Nephron (organoid): ENCODE results near the gene GATA6.

ENCODE experiments used
- H3K27ac Mint-ChIP-seq, 3 experiments: 2 replicates each; pipeline ENCODE4 v1.8.0; 2020; ENCODE audit warnings: mixed read lengths in 3 of 3, mild to moderate bottlenecking in 2 of 3, moderate library complexity in 1 of 3
- H3K27me3 Mint-ChIP-seq: 2 replicates; pipeline ENCODE4 v1.8.0; 2021; ENCODE audit warnings: low read depth, mild to moderate bottlenecking, moderate library complexity, mixed read lengths
- H3K36me3 Mint-ChIP-seq: 2 replicates; pipeline ENCODE4 v1.8.0; 2020; ENCODE audit warnings: low read depth, mixed read lengths
- H3K4me1 Mint-ChIP-seq: 2 replicates; pipeline ENCODE4 v1.8.0; 2020; ENCODE audit warnings: mixed read lengths
- H3K4me3 Mint-ChIP-seq, 3 experiments: 2 replicates each; pipeline ENCODE4 v1.8.0; 2020; ENCODE audit warnings: mild to moderate bottlenecking in 3 of 3, mixed read lengths in 3 of 3, moderate library complexity in 2 of 3
- H3K9me3 Mint-ChIP-seq: 2 replicates; pipeline ENCODE4 v1.8.0; 2020; ENCODE audit warnings: mixed read lengths
- CTCF ChIP-seq, 3 experiments: fragments of 200-600 bp; sonication (generic); IDR thresholded peaks; one replicate each; pipeline ENCODE4 v1.5.0; 2021; ENCODE audit warnings: antibody characterized with exemption in 3 of 3; ENCODE audit not compliant: unreplicated experiment in 3 of 3

The GATA6 gene

GRCh38 chr18:22224339-22224738, 55.0 kb downstream of the GATA6 start:
- no peak overlapping the region for H3K27ac Mint-ChIP-seq
- no peak for TF ChIP-seq CTCF (IDR thresholded peaks at IDR 0.05; ENCODE audit: unreplicated experiment in 3 of 3)
- peaks cover 8% of the 10 kb centered on the region for H3K4me1 Mint-ChIP-seq
- H3K27me3 Mint-ChIP-seq: peaks cover 5% of the 10 kb centered on the region
- H3K4me3 Mint-ChIP-seq: no peak overlapping the region
- no peaks in the 10 kb centered on the region for H3K36me3 Mint-ChIP-seq
- H3K9me3 Mint-ChIP-seq: no peaks in the 10 kb centered on the region

GRCh38 chr18:22226801-22227200, 57.4 kb downstream of the GATA6 start:
- Mint-ChIP-seq H3K9me3 (no peaks in the 10 kb centered on the region), H3K4me1 (no peaks in the 10 kb centered on the region), H3K4me3 (no peak overlapping the region), H3K27me3 (peaks cover 4% of the 10 kb centered on the region), H3K36me3 (no peaks in the 10 kb centered on the region), H3K27ac (no peak overlapping the region)
- TF ChIP-seq CTCF (IDR thresholded peaks at IDR 0.05; ENCODE audit: unreplicated experiment in 3 of 3): no peak

GRCh38 chr18:22228976-22229375, 59.6 kb downstream of the GATA6 start:
- Mint-ChIP-seq H3K27me3 (peaks cover 4% of the 10 kb centered on the region), H3K36me3 (no peaks in the 10 kb centered on the region), H3K4me3 (no peak overlapping the region), H3K4me1 (no peaks in the 10 kb centered on the region), H3K27ac (no peak overlapping the region), H3K9me3 (no peaks in the 10 kb centered on the region)
- no peak for TF ChIP-seq CTCF (IDR thresholded peaks at IDR 0.05; ENCODE audit: unreplicated experiment in 3 of 3)

- no peaks in the 10 kb centered on the region for H3K36me3 Mint-ChIP-seq
- H3K4me3 Mint-ChIP-seq: no peak overlapping the region
- H3K9me3 Mint-ChIP-seq: no peaks in the 10 kb centered on the region
- no peak for TF ChIP-seq CTCF (IDR thresholded peaks at IDR 0.05; ENCODE audit: unreplicated experiment in 3 of 3)
- H3K27me3 Mint-ChIP-seq: peaks cover 4% of the 10 kb centered on the region
- H3K27ac Mint-ChIP-seq: no peak overlapping the region
- H3K4me1 Mint-ChIP-seq: no peaks in the 10 kb centered on the region
Observed at GRCh38 chr18:22229456-22230124, 60.2 kb downstream of the GATA6 start.

- H3K27me3 Mint-ChIP-seq: peaks cover 4% of the 10 kb centered on the region
- no peaks in the 10 kb centered on the region for H3K9me3 Mint-ChIP-seq
- H3K27ac Mint-ChIP-seq: no peak overlapping the region
Observed at GRCh38 chr18:22230471-22230945, 61.1 kb downstream of the GATA6 start.

More at GRCh38 chr18:22230471-22230945, 61.1 kb downstream of the GATA6 start:
- TF ChIP-seq CTCF (IDR thresholded peaks at IDR 0.05; ENCODE audit: unreplicated experiment in 3 of 3): no peak
- H3K4me3 Mint-ChIP-seq: no peak overlapping the region
- H3K4me1 Mint-ChIP-seq: no peaks in the 10 kb centered on the region
- no peaks in the 10 kb centered on the region for H3K36me3 Mint-ChIP-seq
